Measurements from ENCODE around the gene CHST13.
A peak's percentile ranks its signal among the peaks of the same experiment; 100 is the strongest.

CHST13 gene, protein sequence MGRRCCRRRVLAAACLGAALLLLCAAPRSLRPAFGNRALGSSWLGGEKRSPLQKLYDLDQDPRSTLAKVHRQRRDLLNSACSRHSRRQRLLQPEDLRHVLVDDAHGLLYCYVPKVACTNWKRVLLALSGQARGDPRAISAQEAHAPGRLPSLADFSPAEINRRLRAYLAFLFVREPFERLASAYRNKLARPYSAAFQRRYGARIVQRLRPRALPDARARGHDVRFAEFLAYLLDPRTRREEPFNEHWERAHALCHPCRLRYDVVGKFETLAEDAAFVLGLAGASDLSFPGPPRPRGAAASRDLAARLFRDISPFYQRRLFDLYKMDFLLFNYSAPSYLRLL

DNA sequence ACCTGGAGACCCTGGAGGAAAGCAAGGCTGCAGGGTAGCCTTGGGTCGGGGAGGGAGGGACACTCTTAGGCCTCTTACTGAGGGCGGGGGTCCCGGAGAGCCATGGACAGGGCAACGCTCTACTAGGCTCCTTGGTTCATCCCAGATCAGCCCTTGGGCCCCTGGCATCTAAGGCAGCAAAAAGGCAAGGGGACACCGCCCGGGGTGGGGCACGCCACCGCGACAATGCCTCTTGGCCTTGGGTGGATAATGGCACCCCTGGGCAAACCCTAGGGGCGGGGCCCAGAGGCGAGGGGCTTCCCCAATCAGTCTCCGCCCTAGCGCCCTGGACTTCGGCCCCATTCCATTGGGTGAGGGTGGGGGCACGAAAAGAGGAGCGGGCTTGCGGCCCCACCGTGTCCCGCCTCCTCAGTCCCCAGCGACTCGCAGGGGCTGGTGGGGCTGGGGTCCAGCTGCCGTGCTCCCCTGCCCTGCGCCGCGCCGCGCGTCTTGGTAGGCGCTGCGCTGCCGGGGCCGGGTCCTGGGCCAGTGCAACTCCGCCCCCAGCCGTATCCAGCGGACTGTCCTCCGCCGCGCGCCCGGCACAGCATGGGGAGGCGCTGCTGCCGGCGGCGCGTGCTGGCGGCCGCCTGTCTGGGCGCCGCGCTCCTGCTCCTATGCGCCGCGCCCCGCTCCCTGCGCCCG lies at the start of gene CHST13:
TSS of gene CHST13 (plus strand) at position 411 of the 684 bp plus-strand sequence. CDS start at position 589, 178 bp downstream.
- peak; percentile 39 for DNase-seq (ENCODE audit: low read depth)

DNA sequence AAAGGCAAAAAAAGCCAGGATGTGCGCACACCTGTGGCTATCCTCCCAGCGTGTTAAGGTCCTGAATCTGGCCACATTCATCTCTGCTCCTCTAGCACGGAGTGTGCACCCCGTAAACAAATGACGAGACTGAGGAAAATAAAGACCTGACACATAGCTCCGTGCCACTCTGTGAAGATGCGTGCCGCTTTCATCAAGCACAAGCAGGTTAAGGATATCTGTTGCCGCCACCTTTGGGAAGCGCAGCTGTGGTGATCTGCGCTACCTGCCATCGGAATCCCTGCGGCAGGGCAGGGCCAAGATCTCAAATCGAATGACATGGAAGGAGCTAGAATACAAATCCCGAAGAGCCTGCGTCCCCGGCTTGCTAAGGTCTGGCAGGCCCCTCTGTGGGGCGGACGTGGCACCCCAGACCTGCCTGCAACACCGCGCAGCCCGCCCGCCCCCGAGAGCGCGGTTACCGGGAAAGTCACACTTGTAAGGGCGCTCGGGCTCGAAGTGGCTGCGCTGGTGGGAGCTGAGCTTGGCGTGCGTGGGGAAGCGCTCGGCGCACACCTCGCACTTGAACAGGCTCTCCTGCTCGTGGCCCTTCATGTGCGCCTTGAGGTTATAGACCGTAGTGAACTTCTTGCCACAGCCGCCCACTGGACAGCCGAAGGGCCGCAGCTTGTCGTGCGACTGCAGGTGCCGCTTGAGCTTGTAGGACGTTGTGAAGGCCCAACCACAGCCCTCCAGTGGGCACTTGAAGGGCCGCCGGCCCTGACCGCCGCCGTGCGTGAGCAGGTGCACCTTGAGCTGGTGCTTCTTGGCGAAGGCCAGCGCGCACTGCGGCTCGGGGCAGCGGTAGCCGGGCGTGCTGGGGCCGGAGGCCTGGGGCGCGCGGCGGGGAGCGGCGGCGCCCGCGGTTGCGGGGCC lies 49.2 kb upstream of the CHST13 start:
- DNase-seq (ENCODE audit: low read depth): peak; percentile 64

DNA sequence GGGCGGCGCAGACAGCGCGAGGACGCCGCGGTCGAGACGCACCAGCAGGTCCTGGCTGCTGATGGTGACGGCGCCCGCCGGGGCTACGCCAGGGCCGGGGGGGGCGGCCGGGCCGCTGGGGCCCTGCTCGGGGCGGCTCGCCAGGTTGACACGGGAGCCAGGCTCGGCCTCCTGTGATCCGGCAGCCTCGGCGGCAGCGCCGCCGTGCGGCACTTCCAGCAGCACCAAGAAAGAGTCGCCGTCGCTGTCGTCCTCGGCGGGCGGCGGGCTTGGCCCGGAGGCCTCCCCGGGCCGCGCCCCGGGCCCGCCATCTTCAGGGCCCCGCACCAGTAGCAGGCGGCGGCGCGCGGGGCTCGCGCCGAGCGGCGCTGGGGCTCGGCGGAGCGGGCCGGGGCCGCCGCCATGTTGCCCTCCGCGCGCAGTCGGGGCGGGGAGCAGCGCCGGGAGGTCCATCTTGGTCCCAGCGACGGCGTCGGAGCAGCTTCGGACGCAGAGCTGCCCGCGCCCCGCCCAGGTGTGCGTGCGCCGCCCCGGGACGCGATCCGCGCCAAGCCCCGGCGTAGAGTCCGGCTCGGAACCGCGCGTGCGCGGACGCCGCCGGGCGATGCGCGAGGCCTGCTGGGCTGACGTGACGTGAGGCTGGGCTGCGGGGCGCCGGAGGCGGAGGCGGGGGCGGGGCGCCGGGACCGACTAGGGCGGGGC lies 48.4 kb upstream of the CHST13 start, which contains the start of gene ZXDC:
TSS of gene ZXDC (minus strand) at position 479 of the 702 bp plus-strand sequence. CDS start at position 453, 26 bp downstream.
- peak; percentile 93 for DNase-seq (ENCODE audit: low read depth)

GRCh38 chr3:126476166-126477060 lies 47.5 kb upstream of the CHST13 start:
- DNase-seq (ENCODE audit: low read depth): no peak

DNA sequence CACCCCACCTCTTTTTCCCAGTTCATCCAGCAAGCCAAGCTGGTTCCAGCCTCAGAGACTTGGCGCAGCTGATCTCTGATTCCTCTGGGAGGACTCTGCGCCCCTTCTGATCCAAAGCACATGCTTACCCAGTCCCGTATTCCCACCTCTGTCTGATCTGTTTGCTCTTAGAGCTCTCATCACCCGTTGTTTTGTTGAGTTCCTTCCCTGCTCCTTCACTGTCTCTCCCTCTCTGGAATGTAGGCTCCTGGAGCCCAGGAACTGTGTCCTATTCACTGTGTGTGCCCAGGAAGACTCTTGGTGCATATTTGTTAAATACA lies 46.9 kb upstream of the CHST13 start:
- DNase-seq (ENCODE audit: low read depth): no peak

GRCh38 chr3:126478581-126479310 lies 45.2 kb upstream of the CHST13 start:
- no peak for DNase-seq (ENCODE audit: low read depth)

DNA sequence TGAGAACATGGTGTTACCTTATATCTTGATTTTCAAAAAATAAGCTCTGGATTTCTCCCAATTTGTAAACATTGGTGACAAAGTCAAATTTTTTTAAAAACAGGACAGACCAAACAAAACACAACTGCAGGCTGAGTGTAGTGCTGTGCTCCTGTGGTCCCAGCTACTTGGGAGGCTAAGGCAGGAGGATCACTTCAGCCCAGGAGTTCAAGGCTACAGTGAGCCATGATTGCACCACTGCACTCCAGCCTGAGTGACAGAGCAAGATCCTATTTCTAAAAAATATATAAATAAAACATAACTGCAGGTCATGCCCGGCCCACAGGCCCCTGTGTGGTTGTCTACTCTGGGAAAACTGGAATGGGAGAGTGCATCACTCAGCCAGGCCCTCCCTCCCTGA lies 44.3 kb upstream of the CHST13 start:
- no peak for DNase-seq (ENCODE audit: low read depth)

GRCh38 chr3:126480206-126480605 lies 43.7 kb upstream of the CHST13 start:
- DNase-seq (ENCODE audit: low read depth): no peak

DNA sequence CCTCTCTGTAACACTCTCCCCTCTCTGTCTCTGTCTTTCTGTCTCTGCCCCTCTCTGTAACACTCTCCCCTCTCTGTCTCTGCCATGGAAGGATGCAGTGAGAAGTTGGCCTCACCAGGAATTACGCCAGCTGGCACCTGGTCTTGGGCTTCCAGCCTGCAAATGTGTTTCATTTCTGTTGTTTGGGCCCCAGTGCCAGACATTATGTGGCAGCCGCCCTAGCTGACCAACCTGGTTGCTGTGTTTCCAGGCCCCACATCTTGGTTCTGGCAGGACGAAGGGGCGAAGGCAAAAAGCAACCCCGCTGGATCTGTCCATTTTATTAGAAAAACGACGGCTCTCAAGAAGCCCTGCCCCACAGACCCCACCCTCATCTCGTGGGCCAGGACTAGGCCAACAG lies 43.1 kb upstream of the CHST13 start:
- DNase-seq (ENCODE audit: low read depth): no peak

DNA sequence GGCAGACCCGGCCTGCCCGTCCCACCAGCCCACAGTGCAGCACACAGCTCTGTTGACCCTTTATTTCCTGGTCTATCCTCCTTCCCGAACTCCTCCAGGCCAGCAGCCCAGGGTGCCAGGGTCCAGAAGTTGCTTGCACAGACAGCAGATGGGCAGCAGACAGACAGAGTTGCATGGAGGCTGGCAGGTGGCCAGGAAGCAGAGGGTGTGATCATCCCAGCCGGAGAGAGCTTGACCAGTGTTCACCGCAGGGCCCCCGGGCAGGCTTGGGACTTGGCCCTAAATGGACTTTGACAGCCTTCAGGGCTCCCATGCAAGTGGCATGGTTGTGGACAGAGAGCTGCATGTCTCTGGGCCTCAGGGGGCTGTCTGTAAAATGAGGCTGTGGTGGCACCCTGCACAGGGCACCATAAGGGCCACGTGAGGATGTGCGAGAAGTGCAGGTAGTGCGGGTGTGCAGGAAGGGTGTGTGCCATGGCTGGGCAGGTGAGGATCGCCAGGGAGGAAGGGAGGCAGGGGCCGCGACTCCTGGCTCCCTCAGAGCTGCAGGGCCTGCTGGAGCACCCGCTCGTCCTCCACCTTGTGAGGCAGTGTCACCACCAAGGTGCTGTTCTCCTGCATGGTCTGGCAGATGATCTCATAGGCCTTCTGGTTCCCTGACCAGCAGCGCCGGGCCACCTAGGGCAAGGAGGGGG lies 42.0 kb upstream of the CHST13 start:
- DNase-seq (ENCODE audit: low read depth): peak; percentile 17

DNA sequence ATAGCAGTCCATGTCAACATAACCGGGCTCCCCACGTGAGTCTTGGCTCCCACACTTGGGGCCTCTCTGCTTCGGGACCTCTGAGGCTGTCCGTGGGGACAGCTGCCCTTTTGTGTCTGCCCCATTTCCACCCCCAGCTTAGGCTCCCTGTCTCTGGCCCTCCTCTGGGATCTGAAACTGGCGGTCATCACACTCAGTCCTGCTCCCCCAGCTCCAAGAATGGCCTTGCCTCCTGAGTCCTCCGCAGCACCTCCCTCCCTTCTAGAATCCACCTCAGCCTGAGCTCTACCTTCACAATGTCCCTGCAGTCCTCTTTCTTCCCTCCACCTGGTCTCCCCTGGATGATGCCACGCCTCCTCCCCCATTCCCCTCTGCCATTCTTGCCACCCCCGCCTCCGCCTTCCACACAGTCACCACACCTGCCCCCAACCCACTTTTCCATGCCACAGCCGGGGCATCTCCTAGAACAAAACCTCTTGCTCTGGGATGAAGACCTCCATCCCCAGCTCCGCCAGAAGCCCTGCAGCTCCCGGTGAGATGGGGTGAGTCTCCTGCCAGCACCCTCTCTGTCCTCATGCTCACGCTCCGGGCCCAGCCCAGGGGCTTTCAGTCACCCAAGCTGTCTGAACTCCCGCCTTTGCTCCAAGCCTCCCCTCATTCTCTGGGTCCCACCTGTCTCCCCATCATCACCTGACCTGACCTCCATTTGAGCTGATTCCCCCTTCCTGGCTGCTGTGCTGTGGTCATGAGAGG lies 41.3 kb upstream of the CHST13 start:
- DNase-seq (ENCODE audit: low read depth): no peak

GRCh38 chr3:126483321-126483761 lies 40.6 kb upstream of the CHST13 start:
- DNase-seq (ENCODE audit: low read depth): no peak

DNA sequence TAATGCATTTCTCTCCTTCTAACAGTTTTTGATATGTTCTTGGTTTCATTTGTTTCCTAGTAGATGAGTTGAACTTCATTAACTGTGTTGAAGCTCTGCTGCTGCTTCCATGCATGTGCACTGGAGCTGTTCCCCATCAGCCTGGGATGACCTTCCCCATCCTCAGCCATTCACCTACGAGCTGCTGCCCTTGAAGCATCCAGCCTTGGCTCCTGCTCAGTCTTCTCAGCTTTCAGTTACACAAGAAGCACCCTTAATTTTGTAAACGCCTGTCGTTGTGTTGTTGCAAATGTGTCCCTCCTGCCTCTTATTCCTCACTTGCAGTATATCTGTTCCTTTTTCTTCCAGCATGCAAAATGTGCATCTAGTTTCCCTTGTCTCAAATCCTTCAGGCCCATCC lies 39.8 kb upstream of the CHST13 start:
- no peak for DNase-seq (ENCODE audit: low read depth)

GRCh38 chr3:126484662-126485061 lies 39.3 kb upstream of the CHST13 start:
- no peak for DNase-seq (ENCODE audit: low read depth)

DNA sequence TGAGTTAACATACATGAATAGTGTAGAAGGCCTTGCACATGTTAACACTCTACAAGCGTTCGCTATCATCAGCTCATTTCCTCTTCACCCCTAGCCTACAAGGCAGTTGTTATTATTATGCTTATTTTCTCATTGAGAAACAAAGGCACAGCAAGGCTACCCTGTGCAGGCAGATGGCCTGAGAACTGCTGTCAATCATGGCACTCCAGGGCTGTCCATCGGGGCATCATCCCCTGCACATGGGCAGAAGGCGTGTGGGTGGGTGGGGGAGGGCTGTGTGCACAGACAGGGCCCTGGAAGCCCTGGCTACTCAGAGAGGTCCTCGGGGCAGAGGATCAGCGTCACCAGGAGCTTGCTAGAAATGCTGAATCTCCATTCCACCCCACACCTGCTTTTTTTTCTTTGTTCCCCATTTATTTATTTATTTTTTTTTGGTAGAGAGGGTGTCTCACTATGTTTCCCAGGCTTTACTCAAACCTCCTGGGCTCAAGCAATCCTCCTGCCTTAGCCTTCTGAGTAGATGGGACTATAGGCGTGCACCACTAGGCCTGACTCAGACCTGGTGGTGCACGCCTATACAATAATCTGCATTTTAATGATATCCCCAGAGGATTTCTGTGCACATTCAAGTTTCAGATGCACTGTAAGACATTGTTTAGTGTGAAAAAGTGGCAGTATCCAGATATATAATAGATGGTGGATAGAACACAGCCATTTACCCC lies 38.6 kb upstream of the CHST13 start:
- no peak for DNase-seq (ENCODE audit: low read depth)

GRCh38 chr3:126485956-126486355 lies 38.0 kb upstream of the CHST13 start:
- no peak for DNase-seq (ENCODE audit: low read depth)

DNA sequence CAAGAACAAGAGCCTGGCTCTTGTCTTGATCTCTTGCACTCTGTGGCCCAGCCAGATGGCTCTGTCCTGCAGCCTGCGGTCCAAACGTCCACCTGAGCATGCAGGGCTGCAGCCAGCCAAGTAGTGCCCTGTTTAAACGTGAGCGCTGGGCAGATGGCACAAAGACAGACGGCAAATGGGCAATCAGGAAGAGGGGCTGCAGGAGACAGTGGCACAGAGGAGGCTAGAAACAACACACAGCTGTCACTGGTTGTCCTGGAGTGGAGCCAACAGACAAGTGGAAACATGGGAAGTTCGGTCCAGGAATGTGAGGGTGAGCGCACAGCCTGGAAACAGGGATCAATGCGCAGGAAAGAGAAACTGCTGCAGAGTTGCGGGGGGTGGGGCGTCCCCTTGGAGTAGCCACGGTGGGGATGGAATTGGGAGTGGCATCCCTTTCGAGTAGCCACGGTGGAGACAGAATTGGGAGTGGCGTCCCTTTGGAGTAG lies 37.6 kb upstream of the CHST13 start:
- DNase-seq (ENCODE audit: low read depth): no peak
